Measurements from ENCODE around the gene CD300LF. TPM values are rescaled to one million over a fixed set of nuclear protein-coding genes. Genes with fewer than 3 reads are reported as not detected.

Gene CD300LF
- total RNA-seq, 1 donor from 2014 or later = 0.19 TPM

DNA sequence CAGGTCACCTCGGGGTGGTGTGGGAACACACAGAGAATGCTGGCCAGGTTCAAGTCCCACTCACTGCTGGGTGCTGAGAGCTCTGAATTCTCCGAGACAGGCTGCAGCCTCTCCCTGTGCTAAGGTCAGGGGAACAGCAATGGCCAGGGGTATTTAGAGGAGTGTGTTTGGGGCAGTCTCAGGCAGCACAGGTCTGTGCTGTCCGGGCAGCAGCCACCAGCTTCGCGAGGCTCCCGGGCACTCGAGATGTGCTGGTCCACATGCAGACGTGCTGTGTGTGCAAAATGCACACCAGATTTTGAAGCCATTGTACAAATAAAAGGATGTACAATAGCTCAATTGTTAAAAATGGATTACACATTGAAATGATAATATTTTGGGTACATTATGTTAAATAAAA, 42.8 kb upstream of the CD300LF start:
- Mint-ChIP-seq H3K36me3 (peaks cover 7% of the 10 kb centered on the region), H3K4me3 (no peak overlapping the region), H3K27ac (peak overlapping the region; percentile 78), H3K4me1 (ENCODE audit: unreplicated experiment) (peaks cover 21% of the 10 kb centered on the region), H3K27me3 (peaks cover 6% of the 10 kb centered on the region), H3K9me3 (no peaks in the 10 kb centered on the region)
- TF ChIP-seq, protein P1, sequence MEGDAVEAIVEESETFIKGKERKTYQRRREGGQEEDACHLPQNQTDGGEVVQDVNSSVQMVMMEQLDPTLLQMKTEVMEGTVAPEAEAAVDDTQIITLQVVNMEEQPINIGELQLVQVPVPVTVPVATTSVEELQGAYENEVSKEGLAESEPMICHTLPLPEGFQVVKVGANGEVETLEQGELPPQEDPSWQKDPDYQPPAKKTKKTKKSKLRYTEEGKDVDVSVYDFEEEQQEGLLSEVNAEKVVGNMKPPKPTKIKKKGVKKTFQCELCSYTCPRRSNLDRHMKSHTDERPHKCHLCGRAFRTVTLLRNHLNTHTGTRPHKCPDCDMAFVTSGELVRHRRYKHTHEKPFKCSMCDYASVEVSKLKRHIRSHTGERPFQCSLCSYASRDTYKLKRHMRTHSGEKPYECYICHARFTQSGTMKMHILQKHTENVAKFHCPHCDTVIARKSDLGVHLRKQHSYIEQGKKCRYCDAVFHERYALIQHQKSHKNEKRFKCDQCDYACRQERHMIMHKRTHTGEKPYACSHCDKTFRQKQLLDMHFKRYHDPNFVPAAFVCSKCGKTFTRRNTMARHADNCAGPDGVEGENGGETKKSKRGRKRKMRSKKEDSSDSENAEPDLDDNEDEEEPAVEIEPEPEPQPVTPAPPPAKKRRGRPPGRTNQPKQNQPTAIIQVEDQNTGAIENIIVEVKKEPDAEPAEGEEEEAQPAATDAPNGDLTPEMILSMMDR (conservative IDR thresholded peaks at IDR 0.05) = no peak
- no peak for DNase-seq (ENCODE audit: extremely low spot score, unreplicated experiment)

DNA sequence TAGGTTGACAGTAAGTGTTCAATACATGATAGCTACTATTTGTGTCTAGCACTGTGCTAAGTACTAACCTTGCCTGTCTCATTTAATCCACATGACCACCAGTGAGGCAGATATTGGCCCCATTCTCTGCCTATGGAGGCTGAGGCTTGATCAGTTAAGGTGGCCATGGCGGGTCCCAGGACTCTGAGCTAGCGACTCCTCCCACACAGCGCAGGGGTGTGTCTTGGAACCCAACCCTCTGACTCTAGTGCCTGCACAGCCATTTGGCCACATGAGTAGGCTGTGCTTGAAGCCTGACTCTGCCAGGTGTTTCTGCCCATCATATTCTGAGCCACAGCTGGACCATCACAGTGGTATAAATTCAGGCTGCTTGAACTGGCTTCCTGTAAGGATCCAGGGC, 42.1 kb upstream of the CD300LF start:
- peaks cover 12% of the 10 kb centered on the region for H3K27me3 Mint-ChIP-seq
- DNase-seq (ENCODE audit: extremely low spot score, unreplicated experiment) = no peak
- H3K4me3 Mint-ChIP-seq = no peak overlapping the region
- peaks cover 7% of the 10 kb centered on the region for H3K36me3 Mint-ChIP-seq
- TF ChIP-seq, protein P1 (conservative IDR thresholded peaks at IDR 0.05) = no peak
- H3K9me3 Mint-ChIP-seq = no peaks in the 10 kb centered on the region
- H3K4me1 Mint-ChIP-seq (ENCODE audit: unreplicated experiment) = peaks cover 22% of the 10 kb centered on the region
- H3K27ac Mint-ChIP-seq = peak overlapping the region; percentile 78

DNA sequence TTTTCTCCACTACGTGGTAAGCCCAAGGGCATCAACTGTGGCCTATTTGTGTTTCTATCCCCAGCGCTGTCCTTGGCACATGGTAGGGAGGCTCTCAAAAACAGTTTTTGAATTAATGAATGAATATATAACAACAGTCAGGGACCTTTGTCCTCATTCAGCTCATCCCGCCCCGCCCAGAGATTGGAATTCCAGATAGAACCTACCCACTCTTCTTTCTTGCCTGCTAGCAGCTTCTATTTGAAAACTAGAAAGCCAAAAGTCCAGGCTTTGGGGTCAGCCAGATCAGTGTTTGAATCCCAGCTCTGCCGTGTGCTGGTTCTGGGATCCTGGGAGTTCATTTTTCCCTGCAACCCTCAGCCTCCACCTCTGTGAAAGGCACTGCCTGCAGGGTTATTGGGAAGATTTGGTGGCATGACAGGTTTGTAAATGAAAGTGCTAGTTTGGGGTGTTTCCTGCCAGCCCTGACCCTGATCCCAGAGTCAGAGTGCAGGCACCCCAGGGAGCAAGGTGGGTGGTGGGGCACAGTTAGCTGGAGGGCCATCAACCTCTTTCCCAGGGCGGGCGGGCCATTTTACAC, 40.2 kb upstream of the CD300LF start:
- Mint-ChIP-seq H3K4me3 (peak overlapping the region; percentile 61), H3K36me3 (peaks cover 10% of the 10 kb centered on the region), H3K4me1 (ENCODE audit: unreplicated experiment) (peaks cover 15% of the 10 kb centered on the region), H3K9me3 (no peaks in the 10 kb centered on the region), H3K27me3 (peaks cover 17% of the 10 kb centered on the region), H3K27ac (peak overlapping the region; percentile 79)
- TF ChIP-seq, protein P1 (conservative IDR thresholded peaks at IDR 0.05) = no peak
- no peak for DNase-seq (ENCODE audit: extremely low spot score, unreplicated experiment)

DNA sequence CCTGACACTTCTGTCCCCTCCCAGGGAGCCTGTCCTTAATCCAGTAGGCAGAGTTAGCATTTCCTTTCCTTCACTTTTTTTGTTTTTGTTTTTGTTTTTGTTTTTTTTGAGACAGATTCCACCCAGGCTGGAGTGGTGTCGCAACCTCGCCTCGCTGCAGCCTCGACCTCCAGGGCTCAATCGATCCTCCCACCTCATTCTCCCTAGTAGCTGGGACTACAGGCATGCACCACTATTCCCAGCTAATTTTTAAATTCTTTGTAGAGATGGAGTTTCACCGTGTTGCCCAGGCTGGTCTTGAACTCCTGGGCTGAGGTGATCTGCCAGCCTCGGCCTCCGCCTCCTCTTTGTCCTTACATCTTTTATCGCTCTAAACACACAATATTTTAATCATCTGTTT, 39.7 kb upstream of the CD300LF start:
- H3K4me3 Mint-ChIP-seq = peak overlapping the region; percentile 61

DNA sequence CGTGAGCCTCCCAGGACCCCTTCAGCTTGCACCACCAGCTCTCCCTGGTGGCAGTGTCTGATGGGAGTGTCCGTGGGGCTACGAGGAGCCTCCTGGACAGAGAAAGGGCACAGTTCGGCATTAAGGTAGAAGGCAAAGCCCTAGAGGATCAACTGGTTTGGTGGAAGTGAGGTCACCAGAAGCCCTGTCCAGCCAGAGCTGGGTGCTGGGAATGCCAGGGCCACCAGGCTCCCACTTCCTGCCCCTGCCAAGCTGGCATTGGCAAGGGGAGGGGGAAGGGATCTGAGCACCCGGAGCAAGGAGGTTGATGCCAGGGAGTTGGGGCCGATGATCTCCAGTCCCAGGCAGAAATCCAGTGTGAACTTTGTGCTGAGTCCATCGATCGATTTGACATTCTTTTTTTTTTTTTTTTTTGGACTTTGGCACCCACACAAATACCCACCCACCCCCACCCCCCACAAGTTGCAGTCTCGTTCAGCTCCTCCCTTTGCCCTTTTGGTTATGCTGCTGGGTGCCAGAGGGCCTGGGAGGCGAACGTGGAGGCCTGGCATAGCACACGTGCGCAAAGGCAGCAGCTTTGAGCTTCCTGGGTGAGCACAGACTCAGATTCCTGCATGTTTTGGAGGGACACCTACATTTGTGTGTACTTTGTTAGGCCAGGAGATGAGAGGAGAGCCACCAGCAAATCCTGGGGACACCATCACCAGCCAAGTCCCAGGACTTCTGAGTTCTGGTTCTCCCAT, 37.8 kb upstream of the CD300LF start:
- Mint-ChIP-seq H3K4me1 (ENCODE audit: unreplicated experiment) (peaks cover 22% of the 10 kb centered on the region), H3K4me3 (peak overlapping the region; percentile 98), H3K27me3 (peaks cover 17% of the 10 kb centered on the region), H3K27ac (peak overlapping the region; percentile 94), H3K36me3 (peaks cover 10% of the 10 kb centered on the region), H3K9me3 (no peaks in the 10 kb centered on the region)
- TF ChIP-seq, protein P1 (conservative IDR thresholded peaks at IDR 0.05) = no peak
- DNase-seq (ENCODE audit: extremely low spot score, unreplicated experiment) = no peak

More for the DNA sequence above, 39.7 kb upstream of the CD300LF start:
- Mint-ChIP-seq H3K36me3 (peaks cover 10% of the 10 kb centered on the region), H3K4me1 (ENCODE audit: unreplicated experiment) (peaks cover 15% of the 10 kb centered on the region), H3K27me3 (peaks cover 17% of the 10 kb centered on the region), H3K9me3 (no peaks in the 10 kb centered on the region), H3K27ac (peak overlapping the region; percentile 79)
- TF ChIP-seq, protein P1 (conservative IDR thresholded peaks at IDR 0.05) = no peak
- no peak for DNase-seq (ENCODE audit: extremely low spot score, unreplicated experiment)

All from type B pancreatic cell (in vitro differentiated cells).